A549 (cell line): ENCODE data around the gene CSPG4.

Experiments
- CTCF ChIP-seq: fragments of >200 bp; sonication (Bioruptor Twin); formaldehyde crosslinking; IDR thresholded peaks from 3 replicates; pipeline ENCODE4 v1.5.1; 2016
- EP300 ChIP-seq, 2 experiments: fragments of >200 bp; sonication (Bioruptor Twin); formaldehyde crosslinking; IDR thresholded peaks; 2 replicates in 1 of 2; 3 replicates in 1 of 2; pipeline ENCODE4 v1.6.1; 2016 to 2017
- POLR2A ChIP-seq: IDR thresholded peaks from 2 replicates; pipeline ENCODE4 v1.6.1; 2012; ENCODE audit warnings: mild to moderate bottlenecking, low read length

- TF ChIP-seq CTCF (no peak), POLR2A (no peak), EP300 (IDR thresholded peaks at IDR 0.05) (no peak)
Observed at GRCh38 chr15:75651810-75652543, 60.7 kb downstream of the CSPG4 start.
